Osteoblast (primary cell): ENCODE results near the gene TMEM108. TPM values are rescaled to one million over a fixed set of nuclear protein-coding genes. Genes with fewer than 3 reads are reported as not detected.

ENCODE experiments used
- DNase-seq: peaks from one replicate; pipeline ENCODE4 v3.0.0; 2011; ENCODE audit warnings: low spot score, mixed read lengths; ENCODE audit not compliant: insufficient read length; ENCODE audit errors: missing footprints
- H2AFZ ChIP-seq: 2 replicates; pipeline ENCODE4 v1.6.0; 2011; ENCODE audit warnings: mild to moderate bottlenecking, low read length
- H3K27ac ChIP-seq: 2 replicates; pipeline ENCODE4 v1.5.1; 2011; ENCODE audit warnings: mild to moderate bottlenecking, low read depth, low read length, moderate library complexity
- H3K27me3 ChIP-seq: 2 replicates; pipeline ENCODE4 v1.6.0; 2012; ENCODE audit warnings: mild to moderate bottlenecking, control low read depth, inconsistent platforms, low read length, moderate library complexity; ENCODE audit not compliant: insufficient read depth
- H3K36me3 ChIP-seq: 2 replicates; pipeline ENCODE4 v1.5.1; 2011; ENCODE audit warnings: mild to moderate bottlenecking, low read length, control low read depth, moderate library complexity; ENCODE audit not compliant: insufficient read depth
- H3K4me1 ChIP-seq: 2 replicates; pipeline ENCODE4 v1.5.1; 2011; ENCODE audit warnings: mild to moderate bottlenecking, low read length, control low read depth, moderate library complexity; ENCODE audit not compliant: insufficient read depth
- H3K4me2 ChIP-seq: 2 replicates; pipeline ENCODE4 v1.6.0; 2011; ENCODE audit warnings: mild to moderate bottlenecking, low read length; ENCODE audit not compliant: insufficient read depth
- H3K4me3 ChIP-seq: fragments of 200-600 bp; sonication (generic); 3 replicates; pipeline ENCODE4 v1.5.1; 2012; ENCODE audit warnings: mild to moderate bottlenecking, low read length, inconsistent platforms; ENCODE audit not compliant: insufficient read depth
- H3K79me2 ChIP-seq: 2 replicates; pipeline ENCODE4 v1.6.0; 2012; ENCODE audit warnings: mild to moderate bottlenecking, low read length, control low read depth, inconsistent platforms; ENCODE audit not compliant: insufficient read depth
- H3K9me3 ChIP-seq: 2 replicates; pipeline ENCODE4 v1.5.1; 2011; ENCODE audit warnings: low read depth, low read length, control low read depth
- H4K20me1 ChIP-seq: 2 replicates; pipeline ENCODE4 v1.6.0; 2012; ENCODE audit warnings: mild to moderate bottlenecking, low read length, control low read depth; ENCODE audit not compliant: insufficient read depth
- CTCF ChIP-seq: IDR thresholded peaks from 2 replicates; pipeline ENCODE4 v1.5.1; 2011; ENCODE audit warnings: mild to moderate bottlenecking, low read depth, low read length, moderate library complexity; ENCODE audit errors: extremely low read depth
- total RNA-seq: library from RNA; depleted of rRNA; stranded (reverse); fragments of >200 nt; gene quantifications from 2 replicates; pipeline ENCODE4 v1.2.3, GENCODE V29; 2012

The TMEM108 gene
- total RNA-seq, 1 donor = 0.36 TPM

- Histone ChIP-seq H4K20me1 (no peaks in the 10 kb centered on the region), H3K4me3 (no peak overlapping the region), H3K9me3 (no peaks in the 10 kb centered on the region), H3K36me3 (no peaks in the 10 kb centered on the region), H3K27me3 (peaks cover 12% of the 10 kb centered on the region), H3K4me1 (no peaks in the 10 kb centered on the region), H3K79me2 (no peaks in the 10 kb centered on the region), H3K4me2 (no peak overlapping the region), H2AFZ (no peak overlapping the region), H3K27ac (no peak overlapping the region)
- no peak for TF ChIP-seq CTCF
- DNase-seq = no peak
These were observed 230.5 kb downstream of the TMEM108 start for GRCh38 chr3:133268726-133269134.

GRCh38 chr3:133269393-133269792, 231.2 kb downstream of the TMEM108 start:
- Histone ChIP-seq H3K9me3 (no peaks in the 10 kb centered on the region), H3K36me3 (no peaks in the 10 kb centered on the region), H3K79me2 (no peaks in the 10 kb centered on the region), H3K27ac (no peak overlapping the region), H2AFZ (no peak overlapping the region), H3K4me2 (no peak overlapping the region), H3K4me3 (no peak overlapping the region), H4K20me1 (no peaks in the 10 kb centered on the region), H3K4me1 (no peaks in the 10 kb centered on the region), H3K27me3 (peaks cover 8% of the 10 kb centered on the region)
- DNase-seq = no peak
- TF ChIP-seq CTCF = no peak

DNA sequence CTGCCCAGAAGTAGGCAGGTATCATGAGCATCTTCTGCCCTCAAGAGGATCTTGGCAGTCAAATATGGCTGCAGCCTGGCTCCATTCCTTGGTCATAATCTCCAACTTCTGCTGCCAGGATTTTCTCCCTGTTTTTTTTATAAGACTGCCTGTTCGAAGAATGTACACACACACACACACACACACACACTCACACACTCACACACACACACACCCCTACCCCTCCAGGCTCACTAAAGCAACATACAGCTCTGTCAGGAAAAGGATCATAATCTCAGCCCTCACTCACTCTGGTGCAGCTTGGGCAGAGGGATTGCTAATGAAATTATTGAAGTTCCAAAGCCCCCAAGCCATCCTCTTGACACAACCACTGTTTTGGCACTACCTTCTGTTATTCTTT, 232.4 kb downstream of the TMEM108 start:
- H4K20me1 ChIP-seq = no peaks in the 10 kb centered on the region
- TF ChIP-seq CTCF = no peak
- no peak overlapping the region for H3K27ac ChIP-seq

GRCh38 chr3:133271042-133271441, 232.9 kb downstream of the TMEM108 start:
- no peak for TF ChIP-seq CTCF
- H2AFZ ChIP-seq = no peak overlapping the region
- H3K4me3 ChIP-seq = no peak overlapping the region
- H3K4me1 ChIP-seq = no peaks in the 10 kb centered on the region
- no peaks in the 10 kb centered on the region for H3K9me3 ChIP-seq
- no peak overlapping the region for H3K27ac ChIP-seq
- H3K27me3 ChIP-seq = peaks cover 3% of the 10 kb centered on the region
- no peak overlapping the region for H3K4me2 ChIP-seq
- DNase-seq = no peak
- H4K20me1 ChIP-seq = no peaks in the 10 kb centered on the region
- H3K79me2 ChIP-seq = no peaks in the 10 kb centered on the region
- no peaks in the 10 kb centered on the region for H3K36me3 ChIP-seq

More for the DNA sequence above, 232.4 kb downstream of the TMEM108 start:
- Histone ChIP-seq H3K36me3 (no peaks in the 10 kb centered on the region), H3K9me3 (no peaks in the 10 kb centered on the region), H2AFZ (no peak overlapping the region), H3K79me2 (no peaks in the 10 kb centered on the region), H3K27me3 (peaks cover 3% of the 10 kb centered on the region), H3K4me2 (no peak overlapping the region), H3K4me1 (no peaks in the 10 kb centered on the region), H3K4me3 (no peak overlapping the region)
- no peak for DNase-seq
